ENCODE results near the gene FAM89B. TPM values are rescaled to one million over a fixed set of nuclear protein-coding genes. Genes with fewer than 3 reads are reported as not detected.

The FAM89B gene
- total RNA-seq, 2 experiments from 2014 or later = 25.3 to 28.3 TPM

GRCh38 chr11:65530157-65530496 lies 42.2 kb upstream of the FAM89B start:
- POLR2A ChIA-PET = interaction anchor here (0.9 to 1.2 kb wide), 2 partner anchors 24 to 46 kb away, joined by 3 to 5 read pairs; partner anchors contain the start of gene EHBP1L1
- Mint-ChIP-seq H3K4me1 (ENCODE audit: low read depth) (peaks cover 26% of the 10 kb centered on the region), H3K9me3 (no peaks in the 10 kb centered on the region), H3K27me3 (no peaks in the 10 kb centered on the region), H3K27ac (no peak overlapping the region), H3K36me3 (peaks cover 29% of the 10 kb centered on the region), H3K4me3 (no peak overlapping the region)
- CTCF ChIA-PET = interaction anchor here (1.0 to 3.8 kb wide), 5 partner anchors 9 to 516 kb away, joined by 3 to 34 read pairs (median 4); partner anchors contain the start of genes FAM89B and ZNRD2
- intact Hi-C loops (cut with micrococcal nuclease) = no loop called here
- peak; percentile 40 for DNase-seq

DNA sequence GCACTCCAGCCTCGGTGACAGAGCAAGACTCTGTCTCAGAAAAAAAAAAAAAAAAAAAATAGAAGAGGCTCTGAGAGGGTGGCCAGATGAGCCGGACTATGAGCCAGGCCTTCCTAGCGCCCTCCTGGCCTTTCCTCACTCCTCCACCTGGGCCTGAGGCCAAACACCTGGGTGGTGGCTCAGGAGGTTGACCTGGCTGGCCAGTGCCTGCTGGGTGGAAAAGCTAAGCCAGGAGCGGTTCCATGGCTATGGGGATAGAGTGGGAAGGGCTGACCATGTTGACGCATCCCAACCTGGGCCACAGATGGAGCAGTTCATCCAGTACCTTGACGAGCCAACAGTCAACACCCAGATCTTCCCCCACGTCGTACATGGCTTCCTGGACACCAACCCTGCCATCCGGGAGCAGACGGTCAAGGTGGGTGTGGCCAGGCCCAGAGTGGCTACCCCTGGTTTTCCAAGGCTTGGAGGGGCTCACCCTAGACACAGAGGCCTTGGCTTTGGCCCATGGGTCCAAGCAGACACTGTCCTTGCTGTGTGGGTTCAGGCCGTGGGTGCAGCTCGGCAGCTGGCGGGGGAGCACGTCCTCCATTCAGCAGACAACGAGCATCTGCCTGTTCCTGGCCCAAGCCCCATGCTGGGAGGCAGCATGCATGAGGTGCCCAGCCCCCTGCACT lies 39.8 kb upstream of the FAM89B start:
- ChIA-PET POLR2A (no interaction called here), CTCF (interaction anchor here (1.2 kb wide), 1 partner anchor 61 kb away, joined by 3 read pairs; no protein-coding TSS in a partner anchor)
- no peak overlapping the region for H3K27ac Mint-ChIP-seq
- H3K36me3 Mint-ChIP-seq = peaks cover 26% of the 10 kb centered on the region
- intact Hi-C loops (cut with micrococcal nuclease) = no loop called here
- no peaks in the 10 kb centered on the region for H3K27me3 Mint-ChIP-seq
- H3K4me3 Mint-ChIP-seq = no peak overlapping the region
- no peak for DNase-seq
- peaks cover 10% of the 10 kb centered on the region for H3K4me1 Mint-ChIP-seq (ENCODE audit: low read depth)
- H3K9me3 Mint-ChIP-seq = no peaks in the 10 kb centered on the region

DNA sequence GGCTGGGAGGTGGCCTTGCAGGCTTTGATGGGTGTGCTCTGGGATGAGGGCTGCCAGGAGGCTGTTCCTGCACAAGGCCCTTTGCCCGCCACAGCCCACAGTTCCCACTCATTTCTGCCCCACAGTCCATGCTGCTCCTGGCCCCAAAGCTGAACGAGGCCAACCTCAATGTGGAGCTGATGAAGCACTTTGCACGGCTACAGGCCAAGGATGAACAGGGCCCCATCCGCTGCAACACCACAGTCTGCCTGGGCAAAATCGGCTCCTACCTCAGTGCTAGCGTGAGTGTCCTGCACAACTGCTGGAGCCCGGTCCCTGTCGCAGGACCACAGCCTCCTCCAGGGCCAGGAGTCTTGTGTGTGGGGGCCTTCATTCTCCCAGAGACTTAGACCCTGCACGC lies 37.2 kb upstream of the FAM89B start:
- ChIA-PET CTCF (no interaction called here), POLR2A (interaction anchor here (1.0 kb wide), 1 partner anchor 10 kb away, joined by 3 read pairs; the partner anchor contains the start of gene SCYL1)
- no peak overlapping the region for H3K4me3 Mint-ChIP-seq
- DNase-seq = no peak
- intact Hi-C loops (cut with micrococcal nuclease) = no loop called here
- no peaks in the 10 kb centered on the region for H3K4me1 Mint-ChIP-seq (ENCODE audit: low read depth)
- peaks cover 21% of the 10 kb centered on the region for H3K36me3 Mint-ChIP-seq
- no peak overlapping the region for H3K27ac Mint-ChIP-seq
- H3K27me3 Mint-ChIP-seq = no peaks in the 10 kb centered on the region
- no peaks in the 10 kb centered on the region for H3K9me3 Mint-ChIP-seq

- H3K27ac Mint-ChIP-seq = no peak overlapping the region
- intact Hi-C loops (cut with micrococcal nuclease) = no loop called here
- POLR2A ChIA-PET = interaction anchor here (0.6 to 0.7 kb wide), 2 partner anchors 116 to 1892 kb away, joined by 3 to 4 read pairs; partner anchors contain the start of gene RPS6KB2
- no peak overlapping the region for H3K4me3 Mint-ChIP-seq
- no peak for DNase-seq
- H3K4me1 Mint-ChIP-seq (ENCODE audit: low read depth) = peaks cover 5% of the 10 kb centered on the region
- no peaks in the 10 kb centered on the region for H3K9me3 Mint-ChIP-seq
- peaks cover 10% of the 10 kb centered on the region for H3K36me3 Mint-ChIP-seq
- no peaks in the 10 kb centered on the region for H3K27me3 Mint-ChIP-seq
- CTCF ChIA-PET = interaction anchor here (0.9 kb wide), 1 partner anchor 52 kb away, joined by 3 read pairs; no protein-coding TSS in a partner anchor
Measured at GRCh38 chr11:65536412-65537295, 35.7 kb upstream of the FAM89B start.

GRCh38 chr11:65537296-65537597 lies 35.1 kb upstream of the FAM89B start:
- no peaks in the 10 kb centered on the region for H3K9me3 Mint-ChIP-seq
- intact Hi-C loops (cut with micrococcal nuclease) = no loop called here
- H3K4me3 Mint-ChIP-seq = no peak overlapping the region
- no peak for DNase-seq
- H3K27me3 Mint-ChIP-seq = no peaks in the 10 kb centered on the region
- POLR2A ChIA-PET = interaction anchor here (0.6 to 1.9 kb wide), 2 partner anchors 12 to 170 kb away, joined by 5 to 7 read pairs; partner anchors contain the start of gene SCYL1
- peaks cover 7% of the 10 kb centered on the region for H3K36me3 Mint-ChIP-seq
- CTCF ChIA-PET = no interaction called here
- H3K4me1 Mint-ChIP-seq (ENCODE audit: low read depth) = peaks cover 10% of the 10 kb centered on the region
- no peak overlapping the region for H3K27ac Mint-ChIP-seq

- Mint-ChIP-seq H3K9me3 (no peaks in the 10 kb centered on the region), H3K4me1 (ENCODE audit: low read depth) (peaks cover 10% of the 10 kb centered on the region), H3K27me3 (no peaks in the 10 kb centered on the region), H3K4me3 (no peak overlapping the region), H3K27ac (no peak overlapping the region), H3K36me3 (peaks cover 7% of the 10 kb centered on the region)
- DNase-seq = no peak
- intact Hi-C loops (cut with micrococcal nuclease) = no loop called here
- ChIA-PET CTCF (no interaction called here), POLR2A (interaction anchor here (0.6 to 1.9 kb wide), 2 partner anchors 13 to 171 kb away, joined by 5 to 7 read pairs; partner anchors contain the start of gene SCYL1)
Measured at GRCh38 chr11:65537620-65538231, 34.6 kb upstream of the FAM89B start.

- no peaks in the 10 kb centered on the region for H3K27me3 Mint-ChIP-seq
- H3K27ac Mint-ChIP-seq = no peak overlapping the region
- H3K36me3 Mint-ChIP-seq = peaks cover 7% of the 10 kb centered on the region
- ChIA-PET CTCF (interaction anchor here (1.0 to 10.8 kb wide), 3 partner anchors 8 to 55 kb away, joined by 3 to 176 read pairs (median 50); partner anchors contain the start of genes EHBP1L1, FAM89B and ZNRD2), POLR2A (interaction anchor here (0.9 to 1.9 kb wide), 2 partner anchors 10 to 13 kb away, joined by 5 to 7 read pairs; partner anchors contain the start of gene SCYL1)
- no peak overlapping the region for H3K4me3 Mint-ChIP-seq
- peaks cover 10% of the 10 kb centered on the region for H3K4me1 Mint-ChIP-seq (ENCODE audit: low read depth)
- intact Hi-C loops (cut with micrococcal nuclease) = no loop called here
- DNase-seq = no peak
- no peaks in the 10 kb centered on the region for H3K9me3 Mint-ChIP-seq
Measured at GRCh38 chr11:65538232-65538914, 34.0 kb upstream of the FAM89B start.

- DNase-seq = no peak
- Mint-ChIP-seq H3K9me3 (no peaks in the 10 kb centered on the region), H3K27me3 (no peaks in the 10 kb centered on the region), H3K4me3 (no peak overlapping the region), H3K4me1 (ENCODE audit: low read depth) (peaks cover 10% of the 10 kb centered on the region), H3K27ac (no peak overlapping the region), H3K36me3 (peaks cover 11% of the 10 kb centered on the region)
- ChIA-PET CTCF (interaction anchor here (0.7 to 10.8 kb wide), 13 partner anchors 9 to 114 kb away, joined by 3 to 176 read pairs (median 21); partner anchors contain the start of genes EHBP1L1, FAM89B, KCNK7 and LTBP3), POLR2A (interaction anchor here (0.9 to 3.3 kb wide), 7 partner anchors 11 to 116 kb away, joined by 3 to 17 read pairs (median 5); partner anchors contain the start of genes EHBP1L1, FAM89B, NEAT1 and SCYL1)
- intact Hi-C loops (cut with micrococcal nuclease) = no loop called here
Measured at GRCh38 chr11:65538915-65539743, 33.2 kb upstream of the FAM89B start.

DNA sequence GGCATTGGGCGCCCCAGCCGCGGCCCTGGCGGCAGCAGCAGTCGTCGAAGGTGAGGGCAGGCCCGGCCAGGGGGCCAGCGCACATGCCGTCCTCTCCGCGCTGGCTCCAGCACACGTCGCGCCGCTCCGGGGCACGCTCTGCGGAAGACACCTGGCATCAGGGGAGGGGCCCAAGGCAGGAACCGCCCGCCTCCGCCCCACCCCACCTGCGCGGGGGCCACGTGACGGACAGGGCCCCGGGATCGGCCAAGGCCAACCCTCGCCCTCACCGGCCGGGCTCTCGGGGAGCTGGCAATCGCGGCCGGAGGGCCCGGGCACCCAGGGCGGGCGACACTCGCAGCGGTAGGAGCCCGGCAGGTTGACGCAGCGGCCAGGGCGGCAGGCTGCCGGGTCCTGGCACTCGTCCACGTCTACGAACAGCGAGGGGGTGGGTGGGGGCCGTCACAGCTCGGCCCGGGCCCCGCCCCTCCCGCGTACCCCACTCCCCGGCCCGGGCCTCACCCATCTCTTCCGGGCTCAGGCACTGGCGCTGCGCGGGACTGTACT lies 32.5 kb upstream of the FAM89B start:
- intact Hi-C loops (cut with micrococcal nuclease) = loop anchor here (1.0 to 2.0 kb wide), 5 partner anchors 17 to 74 kb away; partner anchors contain the start of genes MAP3K11 and ZNRD2
- Mint-ChIP-seq H3K4me3 (peak overlapping the region; percentile 79), H3K4me1 (ENCODE audit: low read depth) (peaks cover 13% of the 10 kb centered on the region), H3K27ac (peak overlapping the region; percentile 87), H3K9me3 (no peaks in the 10 kb centered on the region), H3K27me3 (no peaks in the 10 kb centered on the region), H3K36me3 (peaks cover 12% of the 10 kb centered on the region)
- ChIA-PET POLR2A (interaction anchor here (0.8 to 3.3 kb wide), 13 partner anchors 13 to 117 kb away, joined by 3 to 17 read pairs (median 6); partner anchors contain the start of genes EHBP1L1, FAM89B, MALAT1 and NEAT1), CTCF (interaction anchor here (0.6 to 10.8 kb wide), 21 partner anchors 9 to 152 kb away, joined by 3 to 176 read pairs (median 9); partner anchors contain the start of genes EHBP1L1, FAM89B, FRMD8 and KCNK7)
- DNase-seq = no peak

Data from activated CD4-positive, alpha-beta memory T cell treated with anti-CD3 and anti-CD28 coated beads for 36 hours (primary cell).